ENCODE results near the gene C2orf74.

C2orf74 gene

DNA sequence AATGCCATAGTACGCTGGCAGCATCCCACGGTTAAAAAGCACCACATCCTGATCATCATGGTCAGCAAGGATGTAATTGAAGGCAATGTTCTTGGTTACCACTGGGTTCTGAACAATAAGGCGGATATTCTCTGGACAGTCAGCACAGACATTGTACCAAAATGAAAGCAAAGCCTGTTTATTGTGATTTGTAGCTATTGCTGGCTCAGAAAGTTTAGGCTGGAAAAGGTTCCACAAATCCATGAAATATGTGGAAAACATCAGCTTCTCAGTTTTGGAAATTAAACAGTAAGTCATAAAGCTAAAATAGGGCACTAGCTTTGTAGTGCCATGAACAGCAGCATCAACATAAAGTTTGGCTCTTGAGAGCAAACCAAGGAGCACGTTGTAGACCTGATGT is 52.2 kb downstream of the C2orf74 start:
- DNase-seq (ENCODE audit: low read depth in 3 of 3): no peak

All from stimulated activated CD4-positive, alpha-beta T cell treated with anti-CD3 and anti-CD28 coated beads, TNF-alpha, amount 100 ng/mL, for 48 hours (primary cell).